NB4 (cell line): ENCODE results near the gene TMEM52.

Experiments used
- CTCF ChIP-seq: IDR thresholded peaks from one replicate; pipeline ENCODE4 v1.5.1; 2012; ENCODE audit warnings: low read depth, low read length
- POLR2A ChIP-seq: IDR thresholded peaks from 2 replicates; pipeline ENCODE4 v1.6.1; 2011; ENCODE audit warnings: mild to moderate bottlenecking; ENCODE audit not compliant: insufficient read length; ENCODE audit errors: extremely low read depth

- no peak for TF ChIP-seq CTCF
- no peak for TF ChIP-seq POLR2A
Measured at GRCh38 chr1:1929102-1929638, 10.1 kb upstream of the TMEM52 start.
